A673 (cell line): ENCODE results near the gene USP53. TPM values are rescaled to one million over a fixed set of nuclear protein-coding genes. Genes with fewer than 3 reads are reported as not detected.

Experiments used
- total RNA-seq: library from RNA; stranded (reverse); gene quantifications from 2 replicates; pipeline ENCODE4 v1.2.3, GENCODE V29; 2021

Gene USP53
- total RNA-seq, 1 experiment from 2014 or later, result 12.2 TPM

Other genes starting within 250 kb of the USP53 start
- gene MYOZ2, start 76.9 kb upstream of the USP53 start, total RNA-seq, result not detected in 2 replicates
- not detected in 2 replicates for gene FABP2, start 109.4 kb downstream of the USP53 start, total RNA-seq